GM18508 (cell line): ENCODE results near the gene VSTM2B.

Experiments
- ATAC-seq: cut with Tn5 transposase; IDR thresholded peaks from one replicate; pipeline ENCODE4 v1.9.1; 2021; ENCODE audit warnings: moderate number of reproducible peaks; ENCODE audit not compliant: insufficient read depth, unreplicated experiment

VSTM2B gene

GRCh38 chr19:29514525-29515232, 11.1 kb upstream of the VSTM2B start:
- ATAC-seq: no peak

GRCh38 chr19:29515233-29515619, 10.6 kb upstream of the VSTM2B start:
- no peak for ATAC-seq

GRCh38 chr19:29515706-29516357, 10.0 kb upstream of the VSTM2B start:
- ATAC-seq: no peak

- ATAC-seq: no peak
These were observed 9.5 kb upstream of the VSTM2B start for GRCh38 chr19:29516358-29516725.

- no peak for ATAC-seq
These were observed 8.9 kb upstream of the VSTM2B start for GRCh38 chr19:29516821-29517395.

GRCh38 chr19:29517412-29517811, 8.4 kb upstream of the VSTM2B start:
- no peak for ATAC-seq

- no peak for ATAC-seq
These were observed 7.8 kb upstream of the VSTM2B start for GRCh38 chr19:29517946-29518345.

GRCh38 chr19:29519146-29519545, 6.6 kb upstream of the VSTM2B start:
- ATAC-seq: no peak

- no peak for ATAC-seq
These were observed 5.9 kb upstream of the VSTM2B start for GRCh38 chr19:29519931-29520330.

GRCh38 chr19:29520390-29520789, 5.4 kb upstream of the VSTM2B start:
- no peak for ATAC-seq

- no peak for ATAC-seq
These were observed 4.3 kb upstream of the VSTM2B start for GRCh38 chr19:29521291-29522075.

GRCh38 chr19:29523568-29523967, 2.2 kb upstream of the VSTM2B start:
- no peak for ATAC-seq

GRCh38 chr19:29524201-29524911, 1.4 kb upstream of the VSTM2B start:
- no peak for ATAC-seq

GRCh38 chr19:29524912-29525831, 622 bp upstream of the VSTM2B start:
- no peak for ATAC-seq

- ATAC-seq: no peak
These were observed 1.1 kb downstream of the VSTM2B start for GRCh38 chr19:29526730-29527499.

GRCh38 chr19:29527500-29528328, 1.9 kb downstream of the VSTM2B start:
- no peak for ATAC-seq

- ATAC-seq: no peak
These were observed 2.7 kb downstream of the VSTM2B start for GRCh38 chr19:29528350-29528945.
